Vagina (tissue), 2 donors: Measurements from ENCODE around the gene NEK7. TPM values are rescaled to one million over a fixed set of nuclear protein-coding genes. Genes with fewer than 3 reads are reported as not detected.
"Not testable (repeated sequence)": the region's sequence is repeated elsewhere in the genome, so short reads cannot be mapped to it uniquely, and the experiment has no call there.

Source experiments
- DNase-seq, 2 donors: peaks; one replicate each; pipeline ENCODE4 v3.0.0-alpha.2; 2017; ENCODE audit errors: extremely low spot score in 2 of 2
- H3K27ac ChIP-seq: fragments of 200-600 bp; sonication (generic); one replicate; pipeline ENCODE4 v1.5.1; 2019
- H3K27me3 ChIP-seq: fragments of 200-600 bp; sonication (generic); one replicate; pipeline ENCODE4 v1.5.1; 2019
- H3K36me3 ChIP-seq, 2 donors: fragments of 200-600 bp; sonication (generic); one replicate each; pipeline ENCODE4 v1.5.1; 2017 to 2019
- H3K4me1 ChIP-seq: fragments of 200-600 bp; sonication (generic); one replicate; pipeline ENCODE4 v1.5.1; 2019
- H3K4me3 ChIP-seq, 2 donors: fragments of 200-600 bp; sonication (generic); 1 replicate in 1 of 2; 2 replicates in 1 of 2; pipeline ENCODE4 v1.5.1; 2016 to 2019
- H3K9me3 ChIP-seq: fragments of 200-600 bp; sonication (generic); one replicate; pipeline ENCODE4 v1.5.1; 2019
- CTCF ChIP-seq, 3 experiments: fragments of 450-650 bp in 2 of 3; fragments of 200-600 bp in 1 of 3; sonication (generic) in 1 of 3; IDR thresholded peaks; one replicate each; pipeline ENCODE4 v1.5.1; 2017 to 2019; ENCODE audit warnings: antibody characterized with exemption in 3 of 3, mild to moderate bottlenecking in 2 of 3, moderate library complexity in 2 of 3
- POLR2A ChIP-seq, 2 donors: fragments of 450-650 bp; IDR thresholded peaks; one replicate each; pipeline ENCODE4 v1.6.1; 2017; ENCODE audit warnings: antibody characterized with exemption in 2 of 2, mild to moderate bottlenecking in 2 of 2, moderate library complexity in 2 of 2
- POLR2AphosphoS5 ChIP-seq, 2 donors: sonication (generic); formaldehyde crosslinking; IDR thresholded peaks; one replicate each; pipeline ENCODE4 v1.9.0; 2017; ENCODE audit warnings: antibody characterized with exemption in 2 of 2, mild to moderate bottlenecking in 2 of 2, low read depth in 1 of 2; ENCODE audit not compliant: insufficient read depth in 1 of 2
- intact Hi-C: fragments of 100-400 bp; cut with DNase I; formaldehyde crosslinking; loops from one replicate; pipeline ENCODE4 v1.15.1; 2023
- total RNA-seq: library from RNA; depleted of rRNA; stranded (reverse); fragments of >200 nt; gene quantifications from one replicate; pipeline ENCODE4 v1.2.3, GENCODE V29; 2016

NEK7 gene
- total RNA-seq, 1 donor from 2014 or later = 99.4 TPM

GRCh38 chr1:198187973-198188588 is 31.3 kb downstream of the NEK7 start:
- intact Hi-C loops = no loop called here
- Histone ChIP-seq H3K36me3 (no peaks in the 10 kb centered on the region), H3K27ac (no peak overlapping the region), H3K4me3 (no peak overlapping the region), H3K27me3 (no peaks in the 10 kb centered on the region), H3K4me1 (peaks cover 78% of the 10 kb centered on the region), H3K9me3 (no peaks in the 10 kb centered on the region)
- DNase-seq = no peak
- TF ChIP-seq POLR2A (IDR thresholded peaks at IDR 0.05) = no peak
- TF ChIP-seq CTCF (IDR thresholded peaks at IDR 0.05) = no peak
- TF ChIP-seq POLR2AphosphoS5 (IDR thresholded peaks at IDR 0.05; ENCODE audit: insufficient read depth in 1 of 2, low read depth in 1 of 2) = no peak

GRCh38 chr1:198191117-198191516 is 34.3 kb downstream of the NEK7 start:
- Histone ChIP-seq H3K27me3 (no peaks in the 10 kb centered on the region), H3K36me3 (no peaks in the 10 kb centered on the region), H3K9me3 (no peaks in the 10 kb centered on the region), H3K4me3 (no peak overlapping the region), H3K27ac (no peak overlapping the region), H3K4me1 (peaks cover 75% of the 10 kb centered on the region)
- TF ChIP-seq CTCF (IDR thresholded peaks at IDR 0.05) (no peak), POLR2AphosphoS5 (IDR thresholded peaks at IDR 0.05; ENCODE audit: insufficient read depth in 1 of 2, low read depth in 1 of 2) (no peak), POLR2A (IDR thresholded peaks at IDR 0.05) (no peak)
- intact Hi-C loops = no loop called here
- DNase-seq = no peak

- DNase-seq, H3K27me3 ChIP-seq, H3K9me3 ChIP-seq, intact Hi-C loops, H3K36me3 ChIP-seq, H3K27ac ChIP-seq, H3K4me3 ChIP-seq: not testable (repeated sequence)
- H3K4me1 ChIP-seq = peaks cover 71% of the 10 kb centered on the region
These were observed 37.1 kb downstream of the NEK7 start for GRCh38 chr1:198193871-198194270.

GRCh38 chr1:198196630-198197029 is 39.8 kb downstream of the NEK7 start:
- Histone ChIP-seq H3K27me3 (no peaks in the 10 kb centered on the region), H3K27ac (no peak overlapping the region), H3K4me1 (peaks cover 70% of the 10 kb centered on the region), H3K36me3 (no peaks in the 10 kb centered on the region), H3K4me3 (no peak overlapping the region), H3K9me3 (no peaks in the 10 kb centered on the region)
- intact Hi-C loops = no loop called here
- DNase-seq = no peak
- no peak for TF ChIP-seq CTCF (IDR thresholded peaks at IDR 0.05)
- no peak for TF ChIP-seq POLR2A (IDR thresholded peaks at IDR 0.05)
- no peak for TF ChIP-seq POLR2AphosphoS5 (IDR thresholded peaks at IDR 0.05; ENCODE audit: insufficient read depth in 1 of 2, low read depth in 1 of 2)

GRCh38 chr1:198197285-198197684 is 40.5 kb downstream of the NEK7 start:
- TF ChIP-seq POLR2AphosphoS5 (IDR thresholded peaks at IDR 0.05; ENCODE audit: insufficient read depth in 1 of 2, low read depth in 1 of 2) (no peak), CTCF (IDR thresholded peaks at IDR 0.05) (no peak), POLR2A (IDR thresholded peaks at IDR 0.05) (no peak)
- no peak overlapping the region for H3K27ac ChIP-seq

More at GRCh38 chr1:198197285-198197684, 40.5 kb downstream of the NEK7 start:
- Histone ChIP-seq H3K36me3 (no peaks in the 10 kb centered on the region), H3K4me1 (peaks cover 71% of the 10 kb centered on the region), H3K27me3 (no peaks in the 10 kb centered on the region), H3K4me3 (no peak overlapping the region), H3K9me3 (no peaks in the 10 kb centered on the region)
- intact Hi-C loops = no loop called here
- no peak for DNase-seq
